Cardiac fibroblast (primary cell): ENCODE data around the gene DICER1.

ENCODE experiments used
- DNase-seq, 2 donors: peaks; one replicate each; pipeline versions ENCODE4 v3.0.0 to v3.0.0-alpha.2; 2010; ENCODE audit warnings: low read depth in 2 of 2
- H3K4me3 ChIP-seq, 2 donors: replicated peaks in 1 of 2; 1 replicate in 1 of 2; 2 replicates in 1 of 2; pipeline ENCODE4 v1.5.1; 2011; ENCODE audit warnings: low read depth in 2 of 2, low read length in 2 of 2, mild to moderate bottlenecking in 2 of 2, moderate library complexity in 1 of 2
- TF ChIP-seq, protein P1 (sequence below): IDR thresholded peaks from one replicate; pipeline ENCODE4 v1.5.1; 2011; ENCODE audit warnings: low read depth, mild to moderate bottlenecking, low read length, inconsistent platforms

DICER1 gene

GRCh38 chr14:95064734-95065133, 92.6 kb downstream of the DICER1 start:
- H3K4me3 ChIP-seq = no peak overlapping the region
- TF ChIP-seq, protein P1, sequence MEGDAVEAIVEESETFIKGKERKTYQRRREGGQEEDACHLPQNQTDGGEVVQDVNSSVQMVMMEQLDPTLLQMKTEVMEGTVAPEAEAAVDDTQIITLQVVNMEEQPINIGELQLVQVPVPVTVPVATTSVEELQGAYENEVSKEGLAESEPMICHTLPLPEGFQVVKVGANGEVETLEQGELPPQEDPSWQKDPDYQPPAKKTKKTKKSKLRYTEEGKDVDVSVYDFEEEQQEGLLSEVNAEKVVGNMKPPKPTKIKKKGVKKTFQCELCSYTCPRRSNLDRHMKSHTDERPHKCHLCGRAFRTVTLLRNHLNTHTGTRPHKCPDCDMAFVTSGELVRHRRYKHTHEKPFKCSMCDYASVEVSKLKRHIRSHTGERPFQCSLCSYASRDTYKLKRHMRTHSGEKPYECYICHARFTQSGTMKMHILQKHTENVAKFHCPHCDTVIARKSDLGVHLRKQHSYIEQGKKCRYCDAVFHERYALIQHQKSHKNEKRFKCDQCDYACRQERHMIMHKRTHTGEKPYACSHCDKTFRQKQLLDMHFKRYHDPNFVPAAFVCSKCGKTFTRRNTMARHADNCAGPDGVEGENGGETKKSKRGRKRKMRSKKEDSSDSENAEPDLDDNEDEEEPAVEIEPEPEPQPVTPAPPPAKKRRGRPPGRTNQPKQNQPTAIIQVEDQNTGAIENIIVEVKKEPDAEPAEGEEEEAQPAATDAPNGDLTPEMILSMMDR = no peak
- DNase-seq = no peak

- TF ChIP-seq, protein P1 = no peak
- no peak overlapping the region for H3K4me3 ChIP-seq
- DNase-seq = no peak
Measured at GRCh38 chr14:95064256-95064655, 93.1 kb downstream of the DICER1 start.

GRCh38 chr14:95063391-95063790, 93.9 kb downstream of the DICER1 start:
- no peak overlapping the region for H3K4me3 ChIP-seq
- no peak for DNase-seq
- TF ChIP-seq, protein P1 = no peak

GRCh38 chr14:95062946-95063345, 94.4 kb downstream of the DICER1 start:
- TF ChIP-seq, protein P1 = no peak
- no peak for DNase-seq
- H3K4me3 ChIP-seq = no peak overlapping the region

DNA sequence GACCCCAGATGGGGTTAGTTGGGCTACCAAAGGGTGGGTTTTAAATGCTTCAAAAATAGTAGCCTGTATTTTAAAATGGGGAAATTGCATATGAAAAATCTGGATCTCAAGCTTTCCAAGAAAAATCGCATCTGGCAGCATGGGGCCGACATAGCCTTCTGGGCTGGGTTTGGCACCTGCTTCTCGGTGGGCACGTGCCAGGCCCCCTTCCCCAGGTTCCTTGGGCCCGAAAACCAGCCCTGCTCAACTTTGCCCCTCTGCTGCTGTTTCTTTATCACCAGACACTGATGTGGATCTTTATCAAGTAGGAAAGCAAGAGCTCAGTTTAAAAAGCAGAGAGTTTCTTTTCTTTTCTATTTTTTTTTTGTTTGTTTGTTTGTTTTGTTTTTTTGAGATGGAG, 95.1 kb downstream of the DICER1 start:
- H3K4me3 ChIP-seq = no peak overlapping the region
- DNase-seq = no peak
- TF ChIP-seq, protein P1 = no peak

DNA sequence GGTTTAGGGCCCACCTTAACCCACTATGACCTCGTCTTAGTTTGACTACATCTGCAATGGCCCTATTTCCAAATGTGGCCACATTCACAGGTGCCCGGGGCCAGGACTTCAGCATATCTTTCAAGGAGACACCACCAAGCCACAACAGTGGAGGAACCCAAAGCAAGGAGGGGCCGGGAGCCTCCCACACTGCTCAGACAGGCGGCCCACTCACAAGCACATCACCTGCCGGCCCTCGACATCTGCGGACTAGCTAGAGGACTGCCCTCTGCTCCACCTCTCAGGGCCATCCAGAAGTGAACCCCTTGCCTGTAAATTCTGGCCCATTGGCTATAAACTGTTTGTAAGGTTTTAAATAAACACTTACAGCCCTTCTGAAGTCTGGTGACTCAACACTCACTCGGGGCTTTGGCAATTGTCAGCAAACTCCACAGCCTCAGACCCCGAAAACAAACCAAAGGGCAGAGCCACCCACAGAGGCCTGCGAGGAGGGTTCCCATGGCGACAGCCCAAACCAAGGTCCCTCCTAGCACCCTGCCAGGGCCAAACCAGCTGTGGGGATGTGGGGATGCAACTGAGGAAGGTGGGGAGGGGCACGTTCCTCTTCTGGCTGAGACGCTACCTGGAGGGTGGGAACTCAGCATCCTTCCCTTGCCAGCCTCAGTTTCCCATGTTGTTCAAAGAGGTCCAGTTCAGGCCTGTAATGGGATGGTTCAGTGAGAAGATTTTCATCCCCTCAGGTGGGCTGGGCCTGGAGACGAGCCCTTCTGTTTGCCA, 95.8 kb downstream of the DICER1 start:
- no peak overlapping the region for H3K4me3 ChIP-seq
- TF ChIP-seq, protein P1 = no peak
- DNase-seq = no peak

GRCh38 chr14:95059126-95059525, 98.2 kb downstream of the DICER1 start:
- H3K4me3 ChIP-seq = no peak overlapping the region
- no peak for DNase-seq
- TF ChIP-seq, protein P1 = no peak
